K562 (cell line): ENCODE data around the gene C3orf85. TPM values are rescaled to one million over a fixed set of nuclear protein-coding genes. Genes with fewer than 3 reads are reported as not detected.

Experiments
- BMI1 ChIP-seq: fragments of 150-350 bp; IDR thresholded peaks from 2 replicates; pipeline ENCODE4 v1.6.1; 2014; ENCODE audit warnings: low read length
- BRF1 ChIP-seq: IDR thresholded peaks from 3 replicates; pipeline ENCODE4 v1.6.1; 2011; ENCODE audit warnings: borderline replicate concordance, mild to moderate bottlenecking; ENCODE audit not compliant: insufficient read length; ENCODE audit errors: extremely low read depth
- ILF3 ChIP-seq: fragments of 450-650 bp; IDR thresholded peaks from 2 replicates; pipeline ENCODE4 v1.6.1; 2018; ENCODE audit warnings: antibody characterized with exemption, mild to moderate bottlenecking, moderate library complexity, borderline replicate concordance
- MGA ChIP-seq: fragments of 450-650 bp; IDR thresholded peaks from 2 replicates; pipeline ENCODE4 v1.6.1; 2016; ENCODE audit warnings: mild to moderate bottlenecking, moderate library complexity
- OTX1 ChIP-seq: fragments of 450-650 bp; formaldehyde crosslinking; IDR thresholded peaks from 2 replicates; pipeline ENCODE4 v1.4.0; 2022; ENCODE audit warnings: mild to moderate bottlenecking
- SMAD4 ChIP-seq: fragments of 250-450 bp; sonication (Bioruptor Pico); conservative IDR thresholded peaks from 2 replicates; pipeline ENCODE4 v1.8.0; 2021; ENCODE audit warnings: inconsistent platforms, mild to moderate bottlenecking, moderate library complexity
- SNAPC5 ChIP-seq: fragments of 250-450 bp; sonication (Bioruptor Pico); IDR thresholded peaks from 2 replicates; pipeline ENCODE4 v1.8.0; 2021; ENCODE audit warnings: moderate library complexity, mild to moderate bottlenecking, inconsistent platforms
- U2AF1 ChIP-seq: fragments of 200-400 bp; formaldehyde crosslinking; optimal IDR thresholded peaks from 2 replicates; pipeline ENCODE3; 2017; ENCODE audit warnings: mild to moderate bottlenecking, low read depth, low read length, moderate library complexity
- YY1 ChIP-seq, 3 experiments: IDR thresholded peaks; 2 replicates each; pipeline ENCODE4 v1.6.1; 2011; ENCODE audit warnings: low read length in 2 of 3, mild to moderate bottlenecking in 2 of 3, moderate library complexity in 2 of 3, borderline replicate concordance in 1 of 3, control low read depth in 1 of 3, low read depth in 1 of 3; ENCODE audit not compliant: insufficient read depth in 3 of 3, insufficient replicate concordance in 2 of 3, control insufficient read depth in 1 of 3, insufficient read length in 1 of 3; ENCODE audit errors: extremely low read depth in 1 of 3
- ZNF224 ChIP-seq: sonication (generic); formaldehyde crosslinking; IDR thresholded peaks from 2 replicates; pipeline ENCODE4 v1.8.0; 2022; ENCODE audit warnings: mild to moderate bottlenecking, missing genetic modification reagents
- ZNF518B ChIP-seq: fragments of 250-450 bp; sonication (Bioruptor Pico); IDR thresholded peaks from 2 replicates; pipeline ENCODE4 v1.5.0; 2021; ENCODE audit warnings: mild to moderate bottlenecking, moderate library complexity
- ZNF57 ChIP-seq: fragments of 450-650 bp; formaldehyde crosslinking; IDR thresholded peaks from 2 replicates; pipeline ENCODE4 v1.4.0; 2020; ENCODE audit warnings: mild to moderate bottlenecking, moderate library complexity
- polyA plus RNA-seq, 8 experiments: library from polyadenylated mRNA; depleted of rRNA in 4 of 8; stranded (reverse) in 5 of 8; unstranded in 3 of 8; fragments of >200 nt; fragmentation: Nextera tagmentation in 2 of 8; fragmentation: Illumina TruSeq in 1 of 8; extraction: Ambion mirVana in 2 of 8; extraction: Trizol in 1 of 8; gene quantifications; 2 replicates each; pipeline versions ENCODE4 v1.2.1 to v1.2.3, GENCODE V29; 2011 to 2014; ENCODE audit warnings: inconsistent platforms in 1 of 8, missing spikeins in 1 of 8
- total RNA-seq, 7 experiments: library from RNA; depleted of rRNA in 6 of 7; stranded (reverse); fragments of >200 nt in 6 of 7; fragmentation: Illumina TruSeq in 2 of 7; extraction: Trizol in 2 of 7; gene quantifications; 2 replicates each; pipeline versions ENCODE4 v1.2.1 to v1.2.3, GENCODE V29; 2011 to 2021; ENCODE audit warnings: low replicate concordance in 1 of 7

C3orf85 gene
- total and polyA plus RNA-seq, 9 of the 15 experiments (the other 6 are each of a cell fraction or from before 2014, with no cell fraction given), result not detected

GRCh38 chr3:109161487-109162123, 25.1 kb downstream of the C3orf85 start (continued):
- no peak for TF ChIP-seq MGA
- TF ChIP-seq ZNF224, result no peak
- no peak for TF ChIP-seq U2AF1
- TF ChIP-seq BMI1, result no peak
- no peak for TF ChIP-seq ZNF57 (CRISPR knock-in tag)
- no peak for TF ChIP-seq OTX1 (CRISPR knock-in tag)
- no peak for TF ChIP-seq SMAD4 (CRISPR knock-in tag)
- no peak for TF ChIP-seq SNAPC5 (CRISPR knock-in tag)
- no peak for TF ChIP-seq ILF3
- no peak for TF ChIP-seq YY1 (IDR thresholded peaks at IDR 0.05; ENCODE audit: borderline replicate concordance in 1 of 3, control insufficient read depth in 1 of 3, extremely low read depth in 1 of 3, insufficient read depth in 3 of 3, insufficient read length in 1 of 3, insufficient replicate concordance in 2 of 3, low read depth in 1 of 3, low read length in 2 of 3)
- TF ChIP-seq ZNF518B, result no peak
- TF ChIP-seq BRF1, result no peak
